ENCODE measurements around the gene KCNS3. TPM values are rescaled to one million over a fixed set of nuclear protein-coding genes. Genes with fewer than 3 reads are reported as not detected.
A peak's percentile ranks its signal among the peaks of the same experiment; 100 is the strongest.

Gene KCNS3
- total RNA-seq, 1 donor from 2014 or later: 20.1 TPM

DNA sequence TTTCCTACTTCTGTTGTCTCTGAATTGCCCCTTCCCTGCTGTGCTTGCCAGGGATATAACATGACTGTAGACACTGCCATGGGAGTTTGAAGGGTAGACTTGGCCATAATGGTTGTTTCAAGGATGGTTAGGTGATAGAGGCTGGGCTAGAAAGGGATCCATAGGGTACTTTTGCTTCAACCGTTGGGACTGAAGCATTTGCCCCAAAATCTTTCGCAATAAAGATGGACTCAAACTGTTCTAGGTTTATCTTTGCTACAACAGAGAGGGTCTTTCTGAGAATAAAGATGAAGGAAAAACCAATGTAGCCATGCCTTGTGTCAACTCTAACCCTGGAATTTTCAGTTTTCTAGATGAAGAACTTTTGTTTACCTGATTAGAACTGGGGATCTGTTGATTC lies 35.0 kb upstream of the KCNS3 start:
- no peaks in the 10 kb centered on the region for H3K36me3 ChIP-seq
- H3K27ac ChIP-seq: no peak overlapping the region
- no peaks in the 10 kb centered on the region for H3K9me3 ChIP-seq
- DNase-seq (ENCODE audit: extremely low spot score in 2 of 2): no peak
- H3K27me3 ChIP-seq: no peaks in the 10 kb centered on the region
- H3K4me1 ChIP-seq: no peaks in the 10 kb centered on the region
- no peak overlapping the region for H3K4me3 ChIP-seq
- no peak for TF ChIP-seq POLR2A (IDR thresholded peaks at IDR 0.05)
- TF ChIP-seq POLR2AphosphoS5 (IDR thresholded peaks at IDR 0.05; ENCODE audit: insufficient read depth in 1 of 2, low read depth in 1 of 2): no peak
- TF ChIP-seq, protein P1, sequence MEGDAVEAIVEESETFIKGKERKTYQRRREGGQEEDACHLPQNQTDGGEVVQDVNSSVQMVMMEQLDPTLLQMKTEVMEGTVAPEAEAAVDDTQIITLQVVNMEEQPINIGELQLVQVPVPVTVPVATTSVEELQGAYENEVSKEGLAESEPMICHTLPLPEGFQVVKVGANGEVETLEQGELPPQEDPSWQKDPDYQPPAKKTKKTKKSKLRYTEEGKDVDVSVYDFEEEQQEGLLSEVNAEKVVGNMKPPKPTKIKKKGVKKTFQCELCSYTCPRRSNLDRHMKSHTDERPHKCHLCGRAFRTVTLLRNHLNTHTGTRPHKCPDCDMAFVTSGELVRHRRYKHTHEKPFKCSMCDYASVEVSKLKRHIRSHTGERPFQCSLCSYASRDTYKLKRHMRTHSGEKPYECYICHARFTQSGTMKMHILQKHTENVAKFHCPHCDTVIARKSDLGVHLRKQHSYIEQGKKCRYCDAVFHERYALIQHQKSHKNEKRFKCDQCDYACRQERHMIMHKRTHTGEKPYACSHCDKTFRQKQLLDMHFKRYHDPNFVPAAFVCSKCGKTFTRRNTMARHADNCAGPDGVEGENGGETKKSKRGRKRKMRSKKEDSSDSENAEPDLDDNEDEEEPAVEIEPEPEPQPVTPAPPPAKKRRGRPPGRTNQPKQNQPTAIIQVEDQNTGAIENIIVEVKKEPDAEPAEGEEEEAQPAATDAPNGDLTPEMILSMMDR (IDR thresholded peaks at IDR 0.05): no peak
- intact Hi-C loops (cut with DNase I): no loop called here

DNA sequence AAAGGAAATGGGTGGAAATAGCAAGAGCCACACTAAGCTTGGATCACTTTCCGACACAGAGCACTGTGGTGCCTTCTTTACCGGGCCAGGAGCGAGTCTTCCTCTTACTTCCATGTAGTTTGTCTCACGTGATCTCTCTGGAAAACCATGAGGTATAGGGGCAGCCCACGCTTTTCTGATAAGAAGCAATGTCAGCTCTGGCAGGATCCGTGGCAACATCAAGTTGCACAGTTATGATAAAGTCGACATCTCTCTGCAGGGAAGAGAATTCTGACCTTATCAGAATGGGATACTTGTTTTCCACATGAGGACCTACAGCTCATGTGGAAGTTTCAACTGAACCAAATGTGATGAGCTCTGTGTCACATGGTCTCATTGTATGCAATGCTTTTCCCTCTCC lies 32.7 kb upstream of the KCNS3 start:
- H3K27me3 ChIP-seq: no peaks in the 10 kb centered on the region
- TF ChIP-seq, protein P1 (IDR thresholded peaks at IDR 0.05): no peak
- TF ChIP-seq POLR2AphosphoS5 (IDR thresholded peaks at IDR 0.05; ENCODE audit: insufficient read depth in 1 of 2, low read depth in 1 of 2) (no peak), POLR2A (IDR thresholded peaks at IDR 0.05) (no peak)
- intact Hi-C loops (cut with DNase I): no loop called here
- H3K4me1 ChIP-seq: no peaks in the 10 kb centered on the region
- no peaks in the 10 kb centered on the region for H3K36me3 ChIP-seq
- H3K27ac ChIP-seq: no peak overlapping the region
- H3K9me3 ChIP-seq: no peaks in the 10 kb centered on the region
- no peak overlapping the region for H3K4me3 ChIP-seq
- DNase-seq (ENCODE audit: extremely low spot score in 2 of 2): peak in 1 of 2 donors; percentile 65

DNA sequence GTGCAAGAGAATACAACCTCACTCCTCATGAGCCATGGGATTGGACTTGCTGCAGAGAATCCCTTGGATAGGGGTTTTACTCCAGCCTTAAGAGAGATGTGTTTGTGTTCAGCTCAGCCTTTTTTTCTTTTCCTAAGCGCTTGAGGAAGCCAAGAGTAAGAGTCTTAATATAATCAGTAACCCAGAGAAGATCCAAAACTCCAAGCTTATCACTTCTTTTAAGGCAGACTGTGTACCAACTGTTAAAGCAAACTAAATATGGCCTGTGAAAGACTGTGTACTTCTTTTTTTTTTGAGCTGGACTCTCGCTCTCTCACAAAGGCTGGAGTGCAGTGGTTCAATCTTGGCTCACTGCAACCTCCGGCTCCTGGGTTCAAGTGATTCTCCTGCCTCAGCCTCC lies 31.8 kb upstream of the KCNS3 start:
- H3K9me3 ChIP-seq: no peaks in the 10 kb centered on the region
- no peak overlapping the region for H3K4me3 ChIP-seq
- DNase-seq (ENCODE audit: extremely low spot score in 2 of 2): no peak
- no peaks in the 10 kb centered on the region for H3K36me3 ChIP-seq
- TF ChIP-seq, protein P1 (IDR thresholded peaks at IDR 0.05): no peak
- no peak for TF ChIP-seq POLR2AphosphoS5 (IDR thresholded peaks at IDR 0.05; ENCODE audit: insufficient read depth in 1 of 2, low read depth in 1 of 2)
- TF ChIP-seq POLR2A (IDR thresholded peaks at IDR 0.05): no peak
- H3K4me1 ChIP-seq: no peaks in the 10 kb centered on the region
- intact Hi-C loops (cut with DNase I): no loop called here
- H3K27ac ChIP-seq: no peak overlapping the region
- H3K27me3 ChIP-seq: no peaks in the 10 kb centered on the region

DNA sequence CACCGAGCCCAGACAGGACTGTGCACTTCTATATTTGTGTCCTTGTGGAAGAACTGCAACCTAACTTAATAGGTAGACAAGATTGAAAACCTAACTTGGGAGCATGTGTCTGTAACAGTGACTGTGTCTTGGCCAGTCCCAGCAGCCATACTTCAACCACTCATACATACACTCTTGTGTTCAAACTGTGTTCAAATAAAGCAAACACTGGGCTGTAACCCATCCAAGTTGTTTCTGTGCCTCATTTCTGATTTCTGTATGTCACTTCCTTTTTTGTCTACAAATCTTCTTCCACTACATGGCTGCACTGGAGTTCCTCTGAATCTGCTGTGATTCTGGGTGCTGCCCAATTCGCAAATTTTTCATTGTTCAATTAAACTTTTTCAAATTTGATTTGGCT lies 31.2 kb upstream of the KCNS3 start:
- Histone ChIP-seq H3K4me3 (no peak overlapping the region), H3K27me3 (no peaks in the 10 kb centered on the region), H3K36me3 (no peaks in the 10 kb centered on the region), H3K9me3 (no peaks in the 10 kb centered on the region), H3K27ac (no peak overlapping the region), H3K4me1 (no peaks in the 10 kb centered on the region)
- TF ChIP-seq, protein P1 (IDR thresholded peaks at IDR 0.05): no peak
- TF ChIP-seq POLR2A (IDR thresholded peaks at IDR 0.05): no peak
- no peak for TF ChIP-seq POLR2AphosphoS5 (IDR thresholded peaks at IDR 0.05; ENCODE audit: insufficient read depth in 1 of 2, low read depth in 1 of 2)
- intact Hi-C loops (cut with DNase I): no loop called here
- DNase-seq (ENCODE audit: extremely low spot score in 2 of 2): peak in 1 of 2 donors; percentile 47

DNA sequence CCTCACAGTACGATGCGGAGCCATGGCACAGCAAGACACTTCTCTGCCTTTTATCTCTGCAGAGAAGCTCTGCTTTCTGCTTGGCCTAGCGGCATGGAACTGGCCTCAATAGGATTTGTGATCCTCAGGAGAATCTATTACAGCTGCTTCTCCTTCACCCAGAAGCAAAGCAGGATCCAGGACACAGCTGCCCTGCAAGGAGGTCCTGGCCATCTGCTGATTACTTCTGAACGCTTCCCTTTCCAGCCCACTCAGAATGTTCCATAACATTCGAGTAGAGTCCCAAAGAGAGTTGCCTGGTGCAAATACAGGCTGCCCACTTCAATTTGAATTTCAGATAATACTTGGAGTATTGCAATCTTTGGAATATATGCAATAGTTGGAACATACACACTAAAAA lies 29.2 kb upstream of the KCNS3 start:
- TF ChIP-seq POLR2A (IDR thresholded peaks at IDR 0.05) (no peak), POLR2AphosphoS5 (IDR thresholded peaks at IDR 0.05; ENCODE audit: insufficient read depth in 1 of 2, low read depth in 1 of 2) (no peak)
- TF ChIP-seq, protein P1 (IDR thresholded peaks at IDR 0.05): no peak
- Histone ChIP-seq H3K4me3 (no peak overlapping the region), H3K9me3 (no peaks in the 10 kb centered on the region), H3K27me3 (no peaks in the 10 kb centered on the region), H3K36me3 (no peaks in the 10 kb centered on the region), H3K27ac (no peak overlapping the region), H3K4me1 (no peaks in the 10 kb centered on the region)
- peak in 1 of 2 donors; percentile 49 for DNase-seq (ENCODE audit: extremely low spot score in 2 of 2)
- intact Hi-C loops (cut with DNase I): no loop called here

Data from vagina (tissue), 2 donors.